CD4-positive, alpha-beta T cell treated with Interferon gamma for 1 hour (primary cell): ENCODE results near the gene FGFR1OP2.
A peak's percentile ranks its signal among the peaks of the same experiment; 100 is the strongest.
"Not testable (repeated sequence)": the region's sequence is repeated elsewhere in the genome, so short reads cannot be mapped to it uniquely, and the experiment has no call there.

ENCODE experiments used
- DNase-seq: peaks from one replicate; pipeline ENCODE4 v3.0.0-alpha.2; 2020

FGFR1OP2 gene

DNA sequence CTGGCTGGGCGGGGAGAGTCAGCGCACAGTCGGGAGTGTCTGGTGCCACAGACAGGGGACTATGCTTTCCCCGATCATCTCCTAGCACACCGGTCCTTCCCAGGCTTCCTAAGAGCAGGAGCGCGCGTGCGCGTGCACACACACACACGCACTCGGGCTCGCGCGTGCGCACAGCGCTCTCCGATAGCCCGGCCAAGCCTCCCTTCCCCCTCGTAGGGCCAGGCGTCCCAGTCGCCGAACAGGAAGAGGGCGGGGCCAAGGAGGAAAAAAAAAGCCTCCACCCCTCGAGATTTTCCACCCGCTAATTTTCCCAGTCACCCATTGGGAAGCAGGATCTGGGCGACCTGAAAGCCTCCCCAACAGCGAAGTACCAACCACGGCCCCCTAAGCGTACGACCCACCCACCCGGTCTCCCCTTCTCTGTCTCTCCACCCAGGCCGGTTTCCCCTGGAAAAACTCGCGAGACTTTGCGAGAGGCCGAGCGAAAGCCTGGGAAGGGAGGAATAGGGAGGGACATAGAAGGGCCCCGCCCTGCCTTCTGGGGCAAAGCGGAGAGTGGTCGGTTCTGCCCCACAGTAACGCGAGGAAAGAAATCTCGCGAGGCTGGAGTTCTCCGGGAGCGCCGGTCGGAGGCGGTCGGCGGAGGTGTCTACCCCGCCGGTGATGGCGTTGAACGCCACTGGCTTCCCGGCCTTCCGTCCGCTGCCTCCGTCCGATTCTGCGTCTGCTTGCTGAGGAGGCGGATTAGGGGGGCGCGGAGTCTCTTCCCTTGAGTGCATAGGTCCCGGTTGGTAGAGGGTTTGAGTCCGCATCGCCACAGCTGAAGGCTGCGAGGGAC, at the start of gene FGFR1OP2, which contains the start of gene INTS13:
Gene FGFR1OP2, plus strand, starts transcription at position 608 of the 838 bp plus-strand sequence. CDS start 15,689 bp downstream, outside the sequence.
Gene INTS13, minus strand, starts transcription at position 119 of the 838 bp plus-strand sequence. CDS start 1,178 bp downstream, outside the sequence.
- peak; percentile 98 for DNase-seq

DNA sequence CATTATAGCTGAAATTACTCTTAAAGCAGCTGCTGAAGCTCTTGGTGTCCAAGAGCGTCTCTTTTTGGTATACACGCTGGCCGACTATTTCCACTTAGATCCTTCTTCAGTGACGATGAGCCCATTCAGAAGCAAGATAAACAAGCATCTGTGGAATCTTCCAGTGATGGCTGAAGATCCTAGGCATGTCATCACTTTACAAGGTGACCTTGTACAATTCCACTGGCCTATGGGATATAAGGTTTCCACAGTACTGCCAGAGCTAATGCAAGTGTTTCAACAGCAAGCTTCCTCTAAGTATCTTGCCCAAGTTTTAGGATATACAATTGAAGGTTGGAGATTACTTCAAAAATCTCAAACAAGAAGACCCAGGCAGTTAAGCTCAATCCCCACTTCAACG, 47.5 kb upstream of the FGFR1OP2 start:
- DNase-seq = no peak

DNA sequence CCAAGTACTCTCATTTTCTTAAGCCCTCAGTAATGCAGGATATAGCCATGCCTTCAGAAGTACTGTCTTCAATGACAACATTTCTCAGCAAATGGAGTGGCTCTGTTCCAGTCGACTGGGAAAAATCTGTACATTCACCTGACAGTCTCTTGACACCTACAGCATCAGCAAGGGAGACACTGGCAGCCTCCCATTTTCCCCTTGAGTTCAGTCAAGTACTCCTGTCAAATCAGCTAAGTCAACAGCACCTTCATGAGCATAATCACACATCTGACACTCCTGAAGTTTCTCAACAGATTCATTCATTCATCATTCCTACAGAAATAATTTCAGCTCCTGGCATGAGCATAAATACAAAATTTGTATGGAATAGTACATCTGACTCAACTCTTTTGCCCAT, 46.6 kb upstream of the FGFR1OP2 start:
- DNase-seq = no peak

DNA sequence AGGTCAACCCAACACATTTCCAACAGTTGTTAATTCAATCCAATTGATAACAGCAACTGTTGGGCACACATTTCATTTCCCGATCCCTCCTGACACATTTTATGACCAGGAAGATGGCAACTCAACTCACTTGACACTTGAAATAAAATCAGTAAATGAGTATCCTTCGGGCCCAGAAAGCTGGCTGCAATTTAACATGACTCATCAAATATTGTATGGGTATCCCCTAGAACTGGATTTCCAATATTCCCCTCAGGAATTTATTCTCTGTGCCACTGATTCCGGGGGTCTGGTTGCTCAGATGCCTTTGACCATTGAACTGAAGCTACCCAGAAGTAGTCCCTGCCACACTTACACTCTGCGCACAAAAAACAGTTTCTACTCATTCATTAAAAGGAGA, 42.6 kb upstream of the FGFR1OP2 start:
- no peak for DNase-seq

DNA sequence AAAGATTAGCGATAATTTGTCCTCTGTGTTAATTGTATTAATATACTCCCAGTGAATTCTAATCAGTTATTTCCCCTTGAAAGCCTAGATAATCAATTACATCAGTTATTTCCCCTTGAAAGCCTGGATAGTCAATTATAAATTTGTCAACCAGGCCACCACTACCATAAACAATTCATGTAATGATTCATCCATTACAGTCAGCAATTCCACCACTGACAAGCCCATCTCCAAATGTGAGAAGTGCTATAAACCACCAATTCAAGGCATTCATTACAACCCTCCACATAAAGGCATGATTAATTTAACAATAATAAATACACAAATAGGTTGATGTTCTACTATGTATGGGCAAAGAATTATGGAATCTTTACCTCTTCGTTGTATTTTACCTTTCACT, 41.4 kb upstream of the FGFR1OP2 start:
- no peak for DNase-seq

DNA sequence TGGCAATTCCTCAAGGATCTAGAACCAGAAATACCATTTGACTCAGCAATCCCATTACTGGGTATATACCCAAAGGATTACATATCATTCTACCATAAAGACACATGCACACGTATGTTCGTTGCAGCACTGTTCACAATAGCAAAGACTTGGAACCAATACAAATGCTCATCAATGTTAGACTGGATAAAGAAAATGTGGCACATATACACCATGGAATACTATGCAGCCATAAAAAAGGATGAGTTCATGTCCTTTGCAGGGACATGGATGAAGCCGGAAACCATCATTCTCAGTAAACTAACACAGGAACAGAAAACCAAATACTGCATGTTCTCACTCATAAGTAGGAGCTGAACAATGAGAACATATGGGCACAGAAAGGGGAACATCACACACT, 34.9 kb upstream of the FGFR1OP2 start:
- DNase-seq = not testable (repeated sequence)

DNA sequence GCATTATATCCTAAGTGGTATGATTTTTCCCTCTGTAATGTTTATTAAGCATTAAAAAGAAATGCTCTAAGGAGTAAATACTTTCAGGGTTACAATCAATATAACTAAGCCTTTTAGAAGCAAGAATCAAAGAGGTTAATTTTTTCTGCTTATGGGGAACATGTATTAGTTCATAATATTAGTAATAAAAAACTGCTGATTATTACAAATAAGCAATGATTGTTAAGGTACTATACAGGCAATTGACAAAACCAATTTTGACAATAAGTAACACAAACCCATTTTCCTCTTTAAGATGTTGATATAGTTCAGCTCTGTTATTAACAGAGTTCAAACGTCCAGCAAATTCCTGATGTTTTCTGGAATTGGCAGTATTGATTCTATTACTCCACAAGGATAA, 32.2 kb upstream of the FGFR1OP2 start:
- no peak for DNase-seq

- no peak for DNase-seq
Observed at GRCh38 chr12:26906704-26907103, 31.6 kb upstream of the FGFR1OP2 start.

- DNase-seq = no peak
Observed at GRCh38 chr12:26918321-26919215, 19.7 kb upstream of the FGFR1OP2 start.

DNA sequence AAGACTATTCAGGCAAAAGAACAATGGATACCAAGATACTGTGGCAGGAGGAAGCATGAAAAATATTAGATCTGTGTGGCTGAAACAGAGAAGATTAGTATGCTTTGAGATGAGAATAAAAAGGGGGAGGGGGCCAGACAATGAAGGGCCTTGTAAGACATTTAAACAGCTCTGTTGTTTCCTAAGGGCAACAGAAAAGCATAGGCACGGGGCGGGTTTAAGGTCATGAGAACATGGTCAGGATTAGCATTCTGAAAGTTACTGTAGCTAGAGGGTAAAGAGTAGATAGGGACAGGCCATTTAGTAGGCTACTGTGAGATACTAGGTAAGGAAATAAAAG, 19.1 kb upstream of the FGFR1OP2 start:
- DNase-seq = no peak

DNA sequence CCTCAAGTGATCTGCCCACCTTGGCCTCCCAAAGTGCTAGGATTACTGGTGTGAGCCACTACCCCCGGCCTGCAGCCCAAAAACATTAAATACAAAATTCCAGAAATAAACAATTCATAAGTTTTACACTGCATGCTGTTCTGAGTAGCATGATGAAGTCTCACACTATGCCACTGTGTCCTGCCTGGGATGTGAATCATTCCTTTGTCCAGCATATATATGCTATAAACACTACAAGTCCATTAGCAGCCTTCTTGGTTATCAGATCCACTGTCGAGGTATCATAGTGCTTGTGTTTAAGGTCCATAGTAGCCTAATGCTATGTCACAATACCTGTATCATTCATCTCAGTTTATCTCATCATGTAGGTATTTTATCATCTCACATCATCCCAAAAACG, 16.4 kb upstream of the FGFR1OP2 start:
- no peak for DNase-seq

- no peak for DNase-seq
Observed at GRCh38 chr12:26928661-26929060, 9.6 kb upstream of the FGFR1OP2 start.

DNA sequence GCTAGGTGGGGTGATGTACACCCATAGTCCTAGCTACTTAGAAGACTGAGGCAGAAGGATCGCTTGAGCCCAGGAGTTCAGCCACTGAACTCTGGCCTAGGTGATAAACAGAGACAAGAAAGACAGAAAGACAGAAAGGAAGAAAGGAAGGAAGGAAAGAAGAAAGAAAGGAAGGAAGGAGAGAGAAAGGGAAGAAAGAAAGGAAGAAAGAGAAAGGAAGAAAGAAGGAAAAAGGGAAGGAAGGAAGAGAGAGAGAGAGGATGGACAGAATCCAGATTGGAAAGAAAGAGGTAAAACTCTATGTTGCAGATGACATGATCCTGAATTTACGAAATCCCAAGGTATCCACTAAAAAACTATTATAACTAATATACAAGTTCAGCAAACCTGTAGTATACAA, 8.7 kb upstream of the FGFR1OP2 start:
- no peak for DNase-seq

DNA sequence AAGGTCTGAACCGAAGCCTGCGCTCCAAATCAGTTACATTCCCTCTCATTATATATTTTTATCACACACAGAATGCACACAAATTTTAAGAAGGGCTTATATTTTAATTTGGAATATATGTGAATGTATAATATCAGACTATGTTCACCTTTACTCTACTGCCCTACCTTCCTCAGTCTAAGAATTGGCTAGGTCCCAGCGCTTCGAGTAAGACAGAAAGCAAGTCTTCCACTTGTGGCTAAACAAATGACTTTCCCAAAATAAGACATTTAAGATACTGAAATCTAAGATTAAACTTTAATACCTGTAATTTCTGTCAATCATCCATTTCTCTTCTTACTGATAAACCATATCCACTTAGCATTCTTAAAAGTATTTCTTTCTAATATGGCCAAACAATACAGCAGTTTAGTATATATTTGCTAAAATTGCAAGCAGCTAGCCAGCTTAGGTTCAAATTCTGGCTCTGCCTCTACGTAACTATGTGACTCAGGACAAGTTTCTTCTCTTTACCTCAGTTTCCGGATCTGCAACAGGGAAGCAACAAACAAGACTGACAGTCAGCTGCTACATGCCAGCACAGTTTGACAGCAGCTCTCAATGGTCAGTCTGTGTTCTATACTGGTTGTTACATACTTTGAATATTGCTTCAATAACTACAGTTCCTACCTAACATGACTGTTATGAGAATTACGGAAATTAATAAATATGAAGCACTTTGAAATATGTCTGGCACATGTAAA, 2.5 kb upstream of the FGFR1OP2 start:
- no peak for DNase-seq

DNA sequence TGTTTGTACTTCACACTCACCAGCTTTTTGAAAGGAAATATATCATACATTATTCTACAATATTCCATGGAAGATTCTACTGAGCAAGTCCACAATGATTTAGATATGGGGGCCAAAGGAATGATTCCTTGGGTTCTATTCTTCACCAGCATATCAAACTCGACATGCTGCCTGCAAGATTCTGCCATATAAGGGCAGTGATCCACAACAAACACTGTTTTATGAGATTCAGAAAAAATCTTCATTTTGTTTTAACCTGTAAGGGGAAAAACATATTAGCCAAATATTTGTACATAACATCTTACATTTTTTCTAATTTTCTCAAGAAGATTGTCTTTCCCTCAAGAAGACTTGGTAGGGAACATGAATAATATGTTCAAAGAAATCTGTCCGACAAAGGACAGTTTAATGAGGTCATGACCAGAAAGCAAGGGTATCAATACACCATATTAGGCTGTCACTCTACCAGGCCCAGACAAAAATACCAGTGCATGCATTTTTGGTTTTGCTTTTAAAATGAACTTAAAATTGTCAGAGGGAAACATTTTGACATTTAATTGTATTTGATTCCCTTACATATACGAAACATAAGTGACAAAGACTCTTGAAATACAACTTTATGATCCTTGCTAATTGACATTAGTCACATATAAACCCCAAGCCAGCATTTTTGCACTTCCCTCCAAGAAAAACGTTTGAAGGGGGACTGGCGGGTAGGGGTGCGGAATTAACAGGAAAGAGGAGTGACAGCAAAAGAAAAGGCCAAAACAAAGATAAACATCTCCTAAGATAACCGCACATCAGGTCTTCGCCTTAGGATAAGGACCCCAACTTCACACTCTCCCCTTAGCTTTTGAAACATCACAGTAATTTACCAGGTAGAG, 1.5 kb upstream of the FGFR1OP2 start:
- DNase-seq = no peak

- no peak for DNase-seq
Observed at GRCh38 chr12:26937443-26937862, 817 bp upstream of the FGFR1OP2 start.

DNA sequence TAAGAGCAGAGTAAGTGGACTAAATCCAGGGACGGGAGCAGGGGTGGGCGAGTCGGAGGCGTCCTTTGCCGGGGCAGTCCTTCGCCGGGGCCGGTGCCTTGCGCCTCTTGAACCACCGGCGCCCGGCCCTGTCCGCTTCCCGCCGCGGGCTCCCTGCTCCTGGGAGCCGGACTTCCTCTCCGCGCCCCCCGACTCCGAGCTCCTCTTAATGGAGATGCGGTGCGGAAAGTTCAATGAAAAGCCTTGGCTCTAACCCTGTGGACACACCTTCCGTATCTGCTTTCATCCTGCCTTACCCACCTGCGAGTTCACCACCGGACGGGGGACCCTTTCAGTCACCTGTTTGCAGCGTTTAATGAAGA, 412 bp downstream of the FGFR1OP2 start:
- DNase-seq = no peak

- no peak for DNase-seq
Observed at GRCh38 chr12:26939192-26939832, 1.0 kb downstream of the FGFR1OP2 start.

DNA sequence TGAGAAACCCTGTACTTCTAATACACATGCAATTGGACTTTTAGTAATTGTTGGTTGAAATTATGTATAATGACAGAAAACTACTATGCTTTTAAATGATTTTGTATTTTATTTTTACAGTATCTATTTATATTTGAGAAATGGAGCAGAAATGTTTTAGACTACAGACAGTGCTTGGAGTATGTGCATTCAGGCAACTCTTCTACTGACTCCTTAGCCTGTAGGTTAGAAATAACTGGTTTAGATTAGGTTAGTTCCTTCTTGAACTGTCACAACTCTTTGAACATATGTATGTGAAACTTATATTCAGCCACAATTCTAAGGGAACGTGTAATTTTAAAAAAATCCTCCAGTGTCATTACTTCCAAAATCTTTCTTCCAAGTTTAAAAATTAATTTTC, 1.7 kb downstream of the FGFR1OP2 start:
- DNase-seq = no peak

GRCh38 chr12:26940516-26941214, 2.4 kb downstream of the FGFR1OP2 start:
- no peak for DNase-seq

GRCh38 chr12:26941215-26941594, 2.9 kb downstream of the FGFR1OP2 start:
- no peak for DNase-seq
